GM18498 (cell line): ENCODE measurements around the gene CAMSAP3.
"Not testable (repeated sequence)": the region's sequence is repeated elsewhere in the genome, so short reads cannot be mapped to it uniquely, and the experiment has no call there.

Experiments used
- ATAC-seq: cut with Tn5 transposase; IDR thresholded peaks from one replicate; pipeline ENCODE4 v1.9.1; 2021; ENCODE audit warnings: mild to moderate bottlenecking, moderate library complexity; ENCODE audit not compliant: unreplicated experiment

The CAMSAP3 gene

GRCh38 chr19:7628589-7629311 lies 33.1 kb downstream of the CAMSAP3 start:
- no peak for ATAC-seq

- peak; percentile 91 for ATAC-seq
Observed at GRCh38 chr19:7629347-7630054, 33.8 kb downstream of the CAMSAP3 start, which contains the start of the genes PET100 and XAB2. Gene PET100 (plus strand): TSS chr19:7629793. CDS start chr19:7629834, 41 bp downstream. Gene XAB2 (minus strand): TSS chr19:7629545. CDS start chr19:7629527, 18 bp downstream.

- ATAC-seq = no peak
Observed at GRCh38 chr19:7631577-7631976, 35.9 kb downstream of the CAMSAP3 start.

GRCh38 chr19:7632340-7633203 lies 36.9 kb downstream of the CAMSAP3 start:
- ATAC-seq = no peak

- ATAC-seq = no peak
Observed at GRCh38 chr19:7633698-7634097, 38.0 kb downstream of the CAMSAP3 start, which contains the start of gene PCP2. Gene PCP2 (minus strand): TSS chr19:7633719. CDS start chr19:7633457, 262 bp downstream.

GRCh38 chr19:7635670-7636069 lies 40.0 kb downstream of the CAMSAP3 start:
- no peak for ATAC-seq

GRCh38 chr19:7636317-7636690 lies 40.6 kb downstream of the CAMSAP3 start:
- no peak for ATAC-seq

GRCh38 chr19:7636691-7637373 lies 41.2 kb downstream of the CAMSAP3 start, which contains the start of gene STXBP2:
Gene STXBP2 (plus strand): TSS chr19:7637110. CDS start chr19:7637150, 40 bp downstream.
- peak; percentile 75 for ATAC-seq

GRCh38 chr19:7637374-7638256 lies 42.0 kb downstream of the CAMSAP3 start:
- peak; percentile 16 for ATAC-seq

- ATAC-seq = no peak
Observed at GRCh38 chr19:7638802-7639465, 43.3 kb downstream of the CAMSAP3 start.

- ATAC-seq = no peak
Observed at GRCh38 chr19:7639863-7640348, 44.2 kb downstream of the CAMSAP3 start.

- no peak for ATAC-seq
Observed at GRCh38 chr19:7640803-7641202, 45.1 kb downstream of the CAMSAP3 start.

GRCh38 chr19:7641290-7642276 lies 45.9 kb downstream of the CAMSAP3 start:
- ATAC-seq = no peak

- ATAC-seq = no peak
Observed at GRCh38 chr19:7642295-7643030, 46.8 kb downstream of the CAMSAP3 start.

GRCh38 chr19:7643031-7643415 lies 47.4 kb downstream of the CAMSAP3 start:
- no peak for ATAC-seq

GRCh38 chr19:7643629-7644549 lies 48.2 kb downstream of the CAMSAP3 start:
- not testable (repeated sequence) for ATAC-seq
